ENCODE measurements around the gene VEZT. TPM values are rescaled to one million over a fixed set of nuclear protein-coding genes. Genes with fewer than 3 reads are reported as not detected.
"Not testable (repeated sequence)": the region's sequence is repeated elsewhere in the genome, so short reads cannot be mapped to it uniquely, and the experiment has no call there.

Gene VEZT
- total RNA-seq, 2 experiments from 2014 or later: 33.3 to 41.7 TPM

DNA sequence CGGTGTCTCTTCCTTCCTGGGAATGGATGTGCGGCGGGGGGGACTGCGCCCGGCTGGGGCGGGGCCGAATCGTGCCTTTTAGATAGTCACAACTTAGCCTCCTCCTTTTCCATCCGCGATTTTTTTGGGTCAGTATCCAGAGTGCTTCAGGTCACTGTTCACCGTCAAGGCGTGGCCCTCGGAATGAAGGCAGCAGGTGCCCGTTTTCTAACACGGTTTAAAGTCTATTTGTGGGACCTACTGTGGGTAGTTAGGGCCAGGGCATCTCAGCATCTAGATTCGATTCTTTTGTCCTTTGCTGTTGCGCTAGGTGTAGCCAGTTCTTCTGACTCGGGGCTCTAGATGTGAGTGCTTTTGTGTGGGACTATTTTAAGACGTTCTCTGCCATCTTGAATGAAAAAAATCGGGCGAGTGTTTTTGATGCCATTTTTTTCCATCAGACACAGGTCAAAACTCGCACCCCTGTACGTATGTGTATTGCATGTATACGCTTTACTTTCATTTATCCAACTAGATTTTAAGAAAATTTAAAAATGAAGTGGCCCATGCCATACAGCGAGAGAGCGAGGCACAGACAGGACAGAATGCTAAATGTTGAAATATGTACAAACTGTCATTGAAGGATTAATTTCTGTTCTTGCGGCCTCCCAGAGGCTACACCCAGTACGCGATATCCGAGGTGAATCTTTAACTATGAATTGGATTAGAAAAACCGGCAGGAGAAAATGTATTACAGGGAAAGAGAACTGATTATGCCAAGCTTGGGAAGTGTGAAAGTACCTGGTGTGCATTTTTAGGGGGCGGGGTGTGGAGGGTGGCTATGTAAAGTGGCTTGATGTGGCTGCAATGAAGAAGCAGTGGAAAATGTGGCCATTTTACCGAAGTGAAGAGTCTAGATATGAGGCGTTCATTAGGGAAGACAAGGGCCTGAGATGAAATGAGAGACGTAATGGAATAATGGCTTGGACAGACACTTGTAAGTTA lies 835 bp downstream of the VEZT start:
- H3K4me1 Mint-ChIP-seq: peaks cover 32% of the 10 kb centered on the region
- peak; percentile 57 for DNase-seq
- H3K27ac Mint-ChIP-seq: peak overlapping the region; percentile 97
- CTCF ChIA-PET: interaction anchor here (0.8 to 1.6 kb wide), 5 partner anchors 8 to 320 kb away, joined by 3 to 6 read pairs (median 5); no protein-coding TSS in a partner anchor
- H3K36me3 Mint-ChIP-seq (ENCODE audit: low read depth): peaks cover 5% of the 10 kb centered on the region
- no peaks in the 10 kb centered on the region for H3K9me3 Mint-ChIP-seq
- POLR2A ChIA-PET: interaction anchor here (1.5 kb wide), 1 partner anchor 255 kb away, joined by 7 read pairs; no protein-coding TSS in a partner anchor
- H3K27me3 Mint-ChIP-seq: peaks cover 11% of the 10 kb centered on the region
- H3K4me3 Mint-ChIP-seq: peak overlapping the region; percentile 93

DNA sequence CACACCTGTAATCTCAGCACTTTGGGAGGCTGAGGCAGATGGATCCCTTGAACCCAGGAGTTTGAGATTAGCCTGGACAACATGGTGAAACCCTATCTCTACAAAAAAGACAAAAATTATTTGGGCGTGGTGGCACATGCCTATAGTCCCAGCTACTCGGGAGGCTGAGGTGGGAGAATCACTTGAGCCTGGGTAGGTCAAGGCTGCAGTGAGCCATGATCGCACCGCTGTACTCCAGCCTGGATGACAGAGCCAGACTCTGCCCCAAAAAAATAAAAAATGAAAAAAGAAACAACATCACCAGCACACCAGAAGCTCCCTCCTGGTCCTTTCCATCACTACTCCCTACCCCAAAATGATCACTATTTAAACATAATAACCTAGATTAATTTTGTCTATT lies 2.6 kb downstream of the VEZT start:
- no peak overlapping the region for H3K27ac Mint-ChIP-seq
- H3K27me3 Mint-ChIP-seq: peaks cover 8% of the 10 kb centered on the region
- H3K4me3 Mint-ChIP-seq: no peak overlapping the region
- peaks cover 2% of the 10 kb centered on the region for H3K9me3 Mint-ChIP-seq
- no peak for DNase-seq
- ChIA-PET POLR2A (no interaction called here), CTCF (interaction anchor here (0.6 kb wide), 1 partner anchor 46 kb away, joined by 3 read pairs; no protein-coding TSS in a partner anchor)
- peaks cover 14% of the 10 kb centered on the region for H3K36me3 Mint-ChIP-seq (ENCODE audit: low read depth)
- H3K4me1 Mint-ChIP-seq: peaks cover 32% of the 10 kb centered on the region

GRCh38 chr12:95220726-95221125 lies 3.1 kb downstream of the VEZT start:
- DNase-seq: no peak
- no peak overlapping the region for H3K27ac Mint-ChIP-seq
- POLR2A ChIA-PET: no interaction called here
- peaks cover 2% of the 10 kb centered on the region for H3K9me3 Mint-ChIP-seq
- peaks cover 4% of the 10 kb centered on the region for H3K27me3 Mint-ChIP-seq
- H3K36me3 Mint-ChIP-seq (ENCODE audit: low read depth): peaks cover 14% of the 10 kb centered on the region
- H3K4me1 Mint-ChIP-seq: peaks cover 28% of the 10 kb centered on the region
- CTCF ChIA-PET: interaction anchor here (0.6 kb wide), 1 partner anchor 46 kb away, joined by 3 read pairs; no protein-coding TSS in a partner anchor
- H3K4me3 Mint-ChIP-seq: no peak overlapping the region

DNA sequence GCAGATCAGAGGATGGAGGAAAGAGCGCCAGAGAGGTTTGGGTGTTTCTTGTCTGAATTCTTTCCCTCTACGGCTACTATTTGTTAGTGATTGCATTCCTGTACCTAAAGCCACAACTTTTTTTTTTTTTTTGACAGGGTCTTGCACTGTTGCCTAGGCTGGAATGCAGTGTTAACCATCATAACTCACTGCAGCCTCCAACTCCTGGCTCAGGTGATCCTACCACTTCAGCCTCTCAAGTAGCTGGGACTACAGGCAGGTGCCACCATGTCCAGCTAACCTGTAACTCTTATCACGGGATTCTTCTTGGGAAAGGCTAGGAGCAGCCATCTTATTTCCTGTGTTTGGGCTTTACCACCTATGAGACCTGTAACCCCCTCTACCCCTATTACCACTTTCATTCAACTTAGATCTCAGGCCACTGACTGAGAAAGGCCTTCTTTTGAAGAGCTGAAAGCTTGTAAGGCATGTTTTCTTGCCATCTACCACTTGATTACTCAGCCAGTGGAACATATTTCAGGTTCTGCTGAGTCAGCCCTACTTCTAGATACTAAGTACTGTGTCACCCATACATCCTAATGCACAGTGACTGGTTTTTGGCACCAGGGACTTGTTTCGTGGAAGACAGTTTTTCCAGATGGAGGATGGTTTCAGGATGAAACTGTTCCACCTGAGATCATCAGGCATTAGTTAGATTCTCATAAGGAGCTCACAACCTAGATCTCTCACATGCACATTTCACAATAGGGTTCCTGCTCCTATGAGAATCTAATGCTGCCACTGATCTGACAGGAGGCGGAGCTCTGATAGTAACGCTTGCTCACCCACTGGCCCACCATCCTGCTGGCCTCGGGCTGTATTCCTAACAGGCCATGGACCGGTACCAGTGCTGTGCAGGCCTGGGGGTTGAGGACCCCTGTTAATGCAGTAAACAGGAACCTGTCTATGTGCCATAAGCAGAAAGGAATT lies 6.9 kb downstream of the VEZT start:
- Mint-ChIP-seq H3K36me3 (ENCODE audit: low read depth) (peaks cover 13% of the 10 kb centered on the region), H3K27ac (no peak overlapping the region), H3K4me3 (no peak overlapping the region), H3K4me1 (peaks cover 12% of the 10 kb centered on the region), H3K27me3 (no peaks in the 10 kb centered on the region), H3K9me3 (peaks cover 2% of the 10 kb centered on the region)
- CTCF ChIA-PET: no interaction called here
- DNase-seq: no peak
- POLR2A ChIA-PET: no interaction called here

- Mint-ChIP-seq H3K36me3 (ENCODE audit: low read depth) (peaks cover 9% of the 10 kb centered on the region), H3K27ac (peak overlapping the region; percentile 13), H3K4me3 (no peak overlapping the region), H3K9me3 (peaks cover 2% of the 10 kb centered on the region), H3K27me3 (no peaks in the 10 kb centered on the region), H3K4me1 (peaks cover 3% of the 10 kb centered on the region)
- CTCF ChIA-PET: interaction anchor here (0.8 to 1.3 kb wide), 3 partner anchors 8 to 345 kb away, joined by 4 to 6 read pairs (median 5); partner anchors contain the start of genes FGD6 and VEZT
- DNase-seq: no peak
- POLR2A ChIA-PET: interaction anchor here (0.6 kb wide), 1 partner anchor 113 kb away, joined by 4 read pairs; no protein-coding TSS in a partner anchor
Measured at GRCh38 chr12:95225645-95226212, 8.1 kb downstream of the VEZT start.

- no peak overlapping the region for H3K4me3 Mint-ChIP-seq
- peaks cover 9% of the 10 kb centered on the region for H3K36me3 Mint-ChIP-seq (ENCODE audit: low read depth)
- no peak for DNase-seq
- peaks cover 2% of the 10 kb centered on the region for H3K9me3 Mint-ChIP-seq
- no peaks in the 10 kb centered on the region for H3K27me3 Mint-ChIP-seq
- ChIA-PET POLR2A (no interaction called here), CTCF (no interaction called here)
- H3K4me1 Mint-ChIP-seq: peaks cover 3% of the 10 kb centered on the region
- no peak overlapping the region for H3K27ac Mint-ChIP-seq
Measured at GRCh38 chr12:95227818-95228356, 10.3 kb downstream of the VEZT start.

DNA sequence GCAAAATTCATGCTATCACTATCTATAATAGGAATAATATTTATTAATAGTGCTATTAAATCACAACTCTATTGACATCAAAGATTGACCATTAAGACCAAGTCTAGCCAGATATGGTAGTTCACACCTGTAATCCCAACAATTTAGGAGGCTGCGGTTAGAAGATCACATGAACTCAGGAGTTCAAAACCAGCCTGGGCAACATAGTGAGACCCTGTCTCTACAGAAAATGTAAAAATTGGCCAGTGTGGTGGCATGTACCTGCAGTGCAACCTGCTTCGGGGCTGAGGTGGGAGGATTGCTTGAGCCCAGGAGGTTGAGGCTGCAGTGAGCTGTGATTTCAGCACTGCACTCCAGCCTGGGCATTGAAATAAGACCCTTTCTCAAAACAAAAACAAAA lies 11.0 kb downstream of the VEZT start:
- H3K4me1 Mint-ChIP-seq: peaks cover 3% of the 10 kb centered on the region
- H3K27ac Mint-ChIP-seq: no peak overlapping the region
- no peaks in the 10 kb centered on the region for H3K27me3 Mint-ChIP-seq
- no peak overlapping the region for H3K4me3 Mint-ChIP-seq
- DNase-seq: no peak
- ChIA-PET CTCF (no interaction called here), POLR2A (no interaction called here)
- peaks cover 9% of the 10 kb centered on the region for H3K36me3 Mint-ChIP-seq (ENCODE audit: low read depth)
- H3K9me3 Mint-ChIP-seq: peaks cover 2% of the 10 kb centered on the region

GRCh38 chr12:95229636-95230035 lies 12.0 kb downstream of the VEZT start:
- peaks cover 3% of the 10 kb centered on the region for H3K4me1 Mint-ChIP-seq
- H3K36me3 Mint-ChIP-seq (ENCODE audit: low read depth): peaks cover 7% of the 10 kb centered on the region
- DNase-seq: no peak
- no peak overlapping the region for H3K27ac Mint-ChIP-seq
- no peaks in the 10 kb centered on the region for H3K27me3 Mint-ChIP-seq
- ChIA-PET POLR2A (no interaction called here), CTCF (interaction anchor here (0.6 to 1.0 kb wide), 2 partner anchors 15 to 20 kb away, joined by 3 read pairs; no protein-coding TSS in a partner anchor)
- no peak overlapping the region for H3K4me3 Mint-ChIP-seq
- no peaks in the 10 kb centered on the region for H3K9me3 Mint-ChIP-seq

GRCh38 chr12:95230313-95230712 lies 12.7 kb downstream of the VEZT start:
- POLR2A ChIA-PET: no interaction called here
- CTCF ChIA-PET: interaction anchor here (0.6 to 1.0 kb wide), 2 partner anchors 16 to 21 kb away, joined by 3 read pairs; no protein-coding TSS in a partner anchor
- Mint-ChIP-seq H3K4me3 (no peak overlapping the region), H3K4me1 (peaks cover 3% of the 10 kb centered on the region), H3K36me3 (ENCODE audit: low read depth) (peaks cover 3% of the 10 kb centered on the region), H3K27ac (no peak overlapping the region), H3K27me3 (no peaks in the 10 kb centered on the region), H3K9me3 (no peaks in the 10 kb centered on the region)
- DNase-seq: no peak

DNA sequence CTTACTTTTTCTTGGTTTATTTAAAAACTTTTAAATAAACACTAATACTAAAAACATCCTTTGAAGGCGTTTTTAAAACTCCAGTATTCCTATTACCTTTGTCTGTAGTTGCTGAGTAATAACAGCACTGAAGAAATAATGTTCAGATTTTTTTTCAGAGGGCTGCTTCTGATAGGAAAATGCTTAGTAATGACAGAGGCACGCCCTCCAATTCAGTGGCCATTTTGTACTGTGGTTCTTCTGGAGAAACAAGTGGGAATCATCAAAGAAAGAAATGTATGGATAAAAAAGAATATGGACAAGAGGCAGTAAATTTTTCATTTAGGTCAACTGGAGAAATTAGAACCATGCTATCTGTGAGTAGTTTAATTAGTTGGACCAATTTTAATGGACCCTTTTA lies 13.6 kb downstream of the VEZT start:
- POLR2A ChIA-PET: no interaction called here
- Mint-ChIP-seq H3K9me3 (no peaks in the 10 kb centered on the region), H3K36me3 (ENCODE audit: low read depth) (peaks cover 5% of the 10 kb centered on the region), H3K4me1 (peaks cover 3% of the 10 kb centered on the region), H3K27me3 (no peaks in the 10 kb centered on the region), H3K27ac (no peak overlapping the region), H3K4me3 (no peak overlapping the region)
- CTCF ChIA-PET: no interaction called here
- no peak for DNase-seq

DNA sequence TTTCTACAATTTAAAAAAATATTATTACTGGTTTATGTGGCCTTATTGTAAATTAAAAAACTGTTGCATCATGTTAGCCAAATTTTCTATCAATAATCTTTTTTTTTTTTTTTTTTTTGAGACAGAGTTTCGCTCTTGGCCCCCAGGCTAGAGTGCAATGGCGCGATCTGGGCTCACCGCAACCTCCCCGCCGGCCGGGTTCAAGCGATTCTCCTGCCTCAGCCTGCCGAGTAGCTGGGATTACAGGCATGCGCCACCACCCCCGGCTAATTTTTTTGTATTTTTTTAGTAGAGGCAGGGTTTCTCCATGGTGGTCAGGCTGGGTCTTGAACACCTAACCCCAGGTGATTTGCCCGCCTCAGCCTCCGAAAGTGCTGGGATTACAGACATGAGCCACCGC lies 16.6 kb downstream of the VEZT start:
- not testable (repeated sequence) for H3K9me3 Mint-ChIP-seq, H3K27me3 Mint-ChIP-seq
- CTCF ChIA-PET: interaction anchor here (1.1 kb wide), 1 partner anchor 15 kb away, joined by 3 read pairs; no protein-coding TSS in a partner anchor

GRCh38 chr12:95235621-95236020 lies 18.0 kb downstream of the VEZT start:
- CTCF ChIA-PET; H3K27ac Mint-ChIP-seq; DNase-seq; H3K27me3 Mint-ChIP-seq; H3K36me3 Mint-ChIP-seq (ENCODE audit: low read depth); POLR2A ChIA-PET; H3K4me1 Mint-ChIP-seq; H3K9me3 Mint-ChIP-seq; H3K4me3 Mint-ChIP-seq: not testable (repeated sequence)

More for the DNA sequence above, 16.6 kb downstream of the VEZT start:
- POLR2A ChIA-PET; H3K4me3 Mint-ChIP-seq; H3K4me1 Mint-ChIP-seq; H3K36me3 Mint-ChIP-seq (ENCODE audit: low read depth); DNase-seq; H3K27ac Mint-ChIP-seq: not testable (repeated sequence)
